Progenitor cell of endocrine pancreas (in vitro differentiated cells): ENCODE results near the gene SLC4A1. TPM values are rescaled to one million over a fixed set of nuclear protein-coding genes. Genes with fewer than 3 reads are reported as not detected.
A peak's percentile ranks its signal among the peaks of the same experiment; 100 is the strongest.

ENCODE experiments used
- DNase-seq: peaks from one replicate; pipeline ENCODE4 v3.0.0; 2021; ENCODE audit warnings: low spot score; ENCODE audit not compliant: unreplicated experiment
- H3K27ac Mint-ChIP-seq: 2 replicates; pipeline ENCODE4 v1.8.0; 2021; ENCODE audit warnings: mild to moderate bottlenecking, moderate library complexity, mixed read lengths
- H3K27me3 Mint-ChIP-seq: 2 replicates; pipeline ENCODE4 v1.8.0; 2021; ENCODE audit warnings: mixed read lengths
- H3K36me3 Mint-ChIP-seq: 2 replicates; pipeline ENCODE4 v1.8.0; 2022; ENCODE audit warnings: mixed read lengths; ENCODE audit not compliant: insufficient read depth
- H3K4me1 Mint-ChIP-seq: 2 replicates; pipeline ENCODE4 v1.8.0; 2021; ENCODE audit warnings: low read depth, mixed read lengths
- H3K4me3 Mint-ChIP-seq: 2 replicates; pipeline ENCODE4 v1.8.0; 2021; ENCODE audit warnings: low read depth, mild to moderate bottlenecking, moderate library complexity, mixed read lengths
- H3K9me3 Mint-ChIP-seq: 2 replicates; pipeline ENCODE4 v1.8.0; 2021; ENCODE audit warnings: low read depth, mixed read lengths
- CTCF ChIP-seq: fragments of 200-600 bp; sonication (generic); IDR thresholded peaks from one replicate; pipeline ENCODE4 v1.5.0; 2021; ENCODE audit warnings: antibody characterized with exemption, mild to moderate bottlenecking; ENCODE audit not compliant: unreplicated experiment
- total RNA-seq: library from RNA; stranded (reverse); gene quantifications from 2 replicates; pipeline ENCODE4 v1.2.1, GENCODE V29; 2021

SLC4A1 gene
- total RNA-seq, 1 donor from 2014 or later = not detected

GRCh38 chr17:44260296-44260695 is 7.6 kb downstream of the SLC4A1 start:
- no peaks in the 10 kb centered on the region for H3K4me1 Mint-ChIP-seq
- H3K27me3 Mint-ChIP-seq = peaks cover 24% of the 10 kb centered on the region
- DNase-seq = no peak
- no peak overlapping the region for H3K27ac Mint-ChIP-seq
- no peak for TF ChIP-seq CTCF
- no peaks in the 10 kb centered on the region for H3K9me3 Mint-ChIP-seq
- H3K4me3 Mint-ChIP-seq = no peak overlapping the region
- H3K36me3 Mint-ChIP-seq = no peaks in the 10 kb centered on the region

- no peak for DNase-seq
- no peak overlapping the region for H3K4me3 Mint-ChIP-seq
- no peaks in the 10 kb centered on the region for H3K36me3 Mint-ChIP-seq
- no peaks in the 10 kb centered on the region for H3K9me3 Mint-ChIP-seq
- TF ChIP-seq CTCF = no peak
- H3K27ac Mint-ChIP-seq = no peak overlapping the region
- peaks cover 28% of the 10 kb centered on the region for H3K27me3 Mint-ChIP-seq
- H3K4me1 Mint-ChIP-seq = no peaks in the 10 kb centered on the region
Measured at GRCh38 chr17:44258811-44259351, 9.1 kb downstream of the SLC4A1 start.

- DNase-seq = no peak
- Mint-ChIP-seq H3K36me3 (no peaks in the 10 kb centered on the region), H3K27me3 (peaks cover 23% of the 10 kb centered on the region), H3K27ac (peak overlapping the region; percentile 22), H3K4me3 (no peak overlapping the region), H3K9me3 (no peaks in the 10 kb centered on the region), H3K4me1 (no peaks in the 10 kb centered on the region)
- no peak for TF ChIP-seq CTCF
Measured at GRCh38 chr17:44257815-44258760, 9.8 kb downstream of the SLC4A1 start.

- Mint-ChIP-seq H3K4me1 (no peaks in the 10 kb centered on the region), H3K27ac (no peak overlapping the region), H3K4me3 (no peak overlapping the region), H3K9me3 (no peaks in the 10 kb centered on the region), H3K27me3 (peaks cover 23% of the 10 kb centered on the region), H3K36me3 (no peaks in the 10 kb centered on the region)
- no peak for TF ChIP-seq CTCF
- DNase-seq = no peak
Measured at GRCh38 chr17:44256671-44257070, 11.3 kb downstream of the SLC4A1 start.

- DNase-seq = no peak
- H3K36me3 Mint-ChIP-seq = no peaks in the 10 kb centered on the region
- no peaks in the 10 kb centered on the region for H3K9me3 Mint-ChIP-seq
- no peak for TF ChIP-seq CTCF
- no peak overlapping the region for H3K27ac Mint-ChIP-seq
- H3K4me3 Mint-ChIP-seq = no peak overlapping the region
- H3K4me1 Mint-ChIP-seq = no peaks in the 10 kb centered on the region
- peaks cover 23% of the 10 kb centered on the region for H3K27me3 Mint-ChIP-seq
Measured at GRCh38 chr17:44255915-44256314, 12.0 kb downstream of the SLC4A1 start.
